Measurements from ENCODE around the gene KLF12.

The KLF12 gene
- 183 to 263 reads per million in 2 donors for total RNA-seq

GRCh38 chr13:74134221-74134776 lies at the start of gene KLF12:
TSS of gene KLF12 (minus strand) at chr13:74134404.
- peak; percentile 83 for DNase-seq

DNA sequence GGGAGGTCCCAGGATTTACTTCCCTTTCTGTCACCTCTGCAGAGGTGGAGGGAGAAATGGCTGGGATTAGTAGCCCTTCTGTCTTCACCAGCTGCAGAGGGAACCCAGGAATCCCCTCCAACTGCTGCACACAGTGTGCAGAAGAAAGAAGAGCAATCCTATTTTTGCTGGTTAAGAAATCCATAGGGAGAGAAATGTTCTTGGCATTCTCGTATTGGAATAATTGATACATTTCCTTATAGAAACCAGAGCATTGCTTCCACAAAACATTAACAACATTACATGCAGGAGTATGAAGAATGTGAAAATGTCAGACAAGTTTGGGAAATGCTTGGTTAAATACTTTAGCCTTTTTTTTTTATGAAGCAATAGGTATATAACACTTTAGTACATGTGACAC lies 48.3 kb upstream of the KLF12 start:
- no peak for DNase-seq

DNA sequence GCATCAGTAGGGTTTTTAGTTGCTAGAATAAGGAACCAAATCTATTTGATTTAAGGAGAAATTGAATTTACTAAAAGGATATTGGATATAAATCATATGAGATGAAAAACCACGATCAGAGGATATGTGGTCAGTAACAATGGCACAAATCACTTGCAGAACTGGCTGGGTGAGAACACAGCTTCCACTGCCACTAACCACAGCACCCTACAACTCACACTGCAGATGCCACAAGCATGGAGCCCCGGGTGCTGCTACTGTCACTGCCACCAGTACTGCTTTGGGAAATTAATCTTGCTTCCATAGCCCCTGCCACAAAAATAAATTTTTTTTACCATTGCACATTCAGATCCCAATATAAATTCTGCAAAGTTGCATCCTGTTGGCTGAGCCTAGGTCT lies 40.6 kb upstream of the KLF12 start:
- no peak for DNase-seq

- no peak for DNase-seq
These were observed 39.6 kb upstream of the KLF12 start for GRCh38 chr13:74173822-74174221.

DNA sequence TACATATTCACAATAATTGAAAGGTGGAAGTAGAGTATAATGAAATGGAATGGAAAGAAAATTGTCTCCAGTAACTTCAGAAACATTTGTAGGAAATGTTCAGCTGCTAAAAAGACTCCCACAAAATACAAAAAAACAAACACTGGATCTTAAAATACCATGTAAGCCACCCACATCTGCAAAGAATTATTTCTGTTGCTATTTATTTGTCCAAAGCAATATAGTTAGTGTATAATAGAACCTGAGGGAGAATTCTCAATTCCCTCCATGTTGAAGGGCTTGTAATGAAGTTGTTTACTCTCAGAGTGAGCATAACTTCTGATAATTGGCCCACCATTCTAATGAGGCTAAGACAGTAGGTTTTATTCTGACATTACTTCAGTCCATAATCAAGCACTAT lies 37.4 kb upstream of the KLF12 start:
- DNase-seq: no peak

DNA sequence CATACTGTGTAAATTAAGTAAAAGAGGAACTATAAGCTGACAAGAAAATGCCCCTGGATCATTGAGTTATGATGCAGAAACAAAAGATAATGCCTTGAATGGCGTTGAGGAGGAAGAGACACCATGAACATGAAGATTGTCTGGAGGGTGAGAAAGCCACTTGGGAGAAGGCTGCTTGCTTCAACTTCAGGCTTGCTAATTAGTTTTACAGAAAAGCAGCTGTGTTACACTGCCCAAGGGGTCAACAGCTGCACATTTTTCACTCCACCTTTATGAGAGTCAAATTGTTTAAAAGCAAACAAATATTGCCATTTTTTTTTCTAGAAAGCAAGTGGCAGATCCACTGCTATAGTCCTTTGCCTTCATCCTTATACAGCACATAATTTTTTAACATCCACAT lies 35.5 kb upstream of the KLF12 start:
- no peak for DNase-seq

GRCh38 chr13:74168263-74168675 lies 34.1 kb upstream of the KLF12 start:
- no peak for DNase-seq

GRCh38 chr13:74166261-74167004 lies 32.2 kb upstream of the KLF12 start:
- DNase-seq: no peak

GRCh38 chr13:74162782-74163181 lies 28.6 kb upstream of the KLF12 start:
- DNase-seq: no peak

GRCh38 chr13:74162135-74162534 lies 27.9 kb upstream of the KLF12 start:
- DNase-seq: no peak

- DNase-seq: no peak
These were observed 24.6 kb upstream of the KLF12 start for GRCh38 chr13:74158571-74159352.

DNA sequence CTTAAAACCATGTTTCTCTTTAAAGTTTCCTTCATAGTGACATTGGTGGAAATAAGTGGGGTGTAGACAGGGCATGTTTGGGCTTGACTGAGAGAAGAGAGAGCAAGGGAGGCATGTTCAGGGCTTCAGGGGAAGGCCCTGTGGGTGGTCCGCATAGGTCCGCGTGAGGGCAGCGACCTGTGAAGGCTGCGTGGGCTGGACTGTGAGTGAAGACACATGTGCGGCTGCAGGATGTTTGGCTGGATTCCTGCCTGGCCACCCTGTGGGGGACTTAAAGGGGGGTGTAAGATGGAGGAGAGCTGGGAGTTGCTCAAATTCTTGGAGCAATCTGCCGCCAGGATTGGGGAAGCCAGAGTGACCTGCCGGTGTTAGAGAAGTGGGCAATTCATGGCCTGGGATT lies 23.8 kb upstream of the KLF12 start:
- DNase-seq: no peak

GRCh38 chr13:74154981-74155380 lies 20.8 kb upstream of the KLF12 start:
- DNase-seq: no peak

- DNase-seq: no peak
These were observed 19.1 kb upstream of the KLF12 start for GRCh38 chr13:74153316-74153715.

- no peak for DNase-seq
These were observed 17.7 kb upstream of the KLF12 start for GRCh38 chr13:74151859-74152258.

DNA sequence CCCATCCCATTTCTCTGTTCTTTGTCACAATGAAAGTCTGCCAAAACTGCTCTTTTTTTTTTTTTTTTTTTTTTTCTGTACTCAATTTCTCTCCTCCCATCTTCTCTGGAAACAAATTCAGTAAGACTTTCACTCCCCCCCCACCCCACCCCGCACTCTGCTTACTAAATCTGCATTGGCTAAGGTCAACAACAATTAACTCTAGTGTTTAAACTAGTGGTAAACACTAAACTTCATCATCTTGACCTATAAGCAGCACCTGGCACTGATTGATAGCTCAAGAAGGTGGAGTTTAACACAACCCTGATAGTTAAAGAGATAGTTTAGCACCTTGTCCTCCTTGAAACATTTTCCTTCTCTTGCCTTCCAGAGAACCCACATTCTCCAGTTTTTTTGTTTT lies 14.1 kb upstream of the KLF12 start:
- DNase-seq: no peak

GRCh38 chr13:74145249-74145975 lies 11.2 kb upstream of the KLF12 start:
- no peak for DNase-seq

DNA sequence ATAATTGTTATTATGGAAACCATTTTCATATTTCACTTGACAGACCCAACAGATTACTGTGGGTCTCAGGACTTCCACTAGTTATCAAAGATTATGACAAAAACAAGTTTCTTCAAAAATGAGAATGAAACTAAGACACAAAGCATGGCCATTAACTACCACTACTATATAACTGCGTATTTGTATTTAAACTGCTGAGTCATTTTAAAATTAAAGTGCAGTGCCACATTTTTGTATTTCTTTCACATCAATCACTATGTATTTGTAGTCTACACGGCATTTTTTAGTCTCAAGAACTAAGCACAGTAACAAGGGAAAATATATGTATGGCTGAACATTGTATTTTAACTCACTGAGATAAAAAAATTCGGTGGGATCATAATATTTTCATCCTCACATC lies 10.1 kb upstream of the KLF12 start:
- no peak for DNase-seq

- DNase-seq: no peak
These were observed 8.1 kb upstream of the KLF12 start for GRCh38 chr13:74142257-74142656.

GRCh38 chr13:74138241-74138640 lies 4.0 kb upstream of the KLF12 start:
- no peak for DNase-seq

- peak; percentile 18 for DNase-seq
These were observed 2.0 kb upstream of the KLF12 start for GRCh38 chr13:74136084-74136658.

GRCh38 chr13:74135326-74136083 lies 1.3 kb upstream of the KLF12 start:
- peak; percentile 53 for DNase-seq

All from activated gamma-delta T cell (primary cell).